Measurements from ENCODE around the gene TIMD4.
"Not testable (repeated sequence)": the region's sequence is repeated elsewhere in the genome, so short reads cannot be mapped to it uniquely, and the experiment has no call there.

TIMD4 gene

DNA sequence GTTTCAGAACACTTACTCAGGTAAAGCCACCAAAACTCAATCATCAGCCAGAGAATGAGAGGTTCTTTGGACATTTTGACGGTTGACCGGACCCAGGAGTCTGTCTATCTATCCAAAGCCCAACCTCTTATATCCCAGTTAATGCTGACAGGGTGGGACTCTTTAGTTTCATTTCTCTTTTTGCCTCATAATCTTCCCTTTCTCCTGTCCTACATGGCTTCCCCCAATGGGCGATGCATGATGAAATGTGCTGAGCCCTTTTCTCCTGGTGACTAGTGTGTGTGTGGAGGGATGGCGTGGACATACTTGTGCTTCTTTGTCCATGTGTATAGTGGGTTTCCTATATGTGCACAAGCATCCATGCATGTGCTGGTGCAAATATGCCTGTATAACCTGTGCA lies at the start of gene TIMD4:
Gene TIMD4, minus strand, starts transcription at position 102 of the 400 bp plus-strand sequence. Its CDS starts 28 bp downstream, at position 74.
- no peak for DNase-seq

GRCh38 chr5:157006262-157006661 lies 43.2 kb upstream of the TIMD4 start:
- no peak for DNase-seq

DNA sequence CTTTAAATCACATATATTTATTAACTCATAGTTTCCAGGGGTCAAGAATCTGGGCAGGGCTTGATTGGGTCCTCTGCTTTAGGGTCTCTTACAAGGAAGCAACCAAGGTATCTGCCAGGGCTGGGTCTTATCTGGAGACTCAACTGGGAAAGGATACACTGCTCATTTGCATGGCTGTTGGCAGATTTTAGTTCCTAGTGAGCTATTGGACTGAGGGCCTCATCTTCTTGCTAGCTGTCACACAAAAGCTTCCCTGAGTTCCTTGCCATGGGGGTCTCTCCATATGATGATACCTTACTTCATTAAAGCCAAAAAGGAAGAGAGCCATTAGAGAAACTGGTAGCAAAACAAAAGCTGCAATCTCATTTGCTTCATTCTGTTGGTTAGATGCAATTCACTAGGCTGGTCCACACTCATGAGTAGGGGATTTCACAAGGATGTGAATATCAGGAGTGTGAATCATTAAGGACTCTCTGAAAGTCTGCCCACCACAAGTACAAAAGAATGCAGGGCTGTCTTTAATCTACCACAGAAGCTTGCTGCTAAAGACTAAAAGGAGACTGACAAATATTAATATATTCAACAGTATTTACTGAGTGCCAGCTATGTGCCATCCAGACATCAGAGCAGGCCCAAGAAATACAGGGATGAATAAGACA lies 42.0 kb upstream of the TIMD4 start:
- DNase-seq, result no peak

GRCh38 chr5:156991714-156992113 lies 28.7 kb upstream of the TIMD4 start:
- no peak for DNase-seq

GRCh38 chr5:156984064-156984463 lies 21.0 kb upstream of the TIMD4 start:
- no peak for DNase-seq

GRCh38 chr5:156981481-156981880 lies 18.5 kb upstream of the TIMD4 start:
- peak in 1 of 2 donors; percentile 6 for DNase-seq

DNA sequence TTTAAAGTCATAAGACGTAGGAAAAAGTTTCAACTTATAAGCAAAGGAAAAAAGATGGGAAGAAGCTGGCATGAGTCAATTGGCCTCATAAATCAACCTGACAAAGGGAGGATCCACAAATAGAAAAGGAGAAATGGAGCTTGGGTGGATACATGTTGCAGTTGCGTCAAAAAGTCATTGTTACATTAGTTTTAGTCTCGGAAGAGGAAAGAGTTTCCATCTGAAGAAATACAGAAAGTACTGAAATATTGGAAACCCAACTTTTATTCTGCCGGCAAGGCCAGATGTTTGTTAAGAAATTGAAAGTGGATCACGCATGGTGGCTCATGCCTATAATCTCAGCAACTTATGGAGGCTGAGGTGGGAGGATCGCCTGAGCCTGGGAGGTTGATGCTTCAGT lies 11.3 kb upstream of the TIMD4 start:
- DNase-seq, result no peak

DNA sequence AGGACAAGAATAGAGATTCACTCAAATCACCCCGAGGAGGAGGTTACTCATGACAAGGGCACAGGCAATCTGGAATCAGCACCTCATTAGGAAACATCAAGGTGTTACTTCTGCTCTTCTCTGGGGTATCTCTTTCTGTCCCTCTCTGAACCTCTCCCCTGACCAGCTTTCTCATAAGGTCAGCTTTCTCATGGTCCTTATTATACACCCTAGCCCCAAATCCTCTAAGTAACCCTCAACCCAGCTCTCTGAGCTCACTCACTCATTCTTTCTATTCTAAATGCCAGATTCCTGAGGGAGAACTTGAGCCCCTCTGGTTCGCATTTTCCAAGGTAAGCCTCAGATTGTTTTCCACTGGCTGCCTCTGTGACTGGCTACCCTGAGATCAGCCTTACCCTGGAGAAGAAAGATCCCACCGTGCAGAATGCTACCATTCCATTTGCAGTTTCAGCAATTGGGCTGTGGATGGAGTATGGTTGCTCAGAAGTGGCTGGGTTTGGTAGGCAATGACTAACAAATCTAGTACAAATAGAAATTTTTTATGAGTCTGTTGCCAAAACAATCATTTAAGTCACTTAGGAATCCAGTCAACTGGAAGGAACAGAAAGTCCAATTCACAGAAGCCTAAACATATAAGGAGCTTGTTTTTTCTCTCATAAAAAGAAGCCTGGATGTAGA lies 9.0 kb upstream of the TIMD4 start:
- no peak for DNase-seq

DNA sequence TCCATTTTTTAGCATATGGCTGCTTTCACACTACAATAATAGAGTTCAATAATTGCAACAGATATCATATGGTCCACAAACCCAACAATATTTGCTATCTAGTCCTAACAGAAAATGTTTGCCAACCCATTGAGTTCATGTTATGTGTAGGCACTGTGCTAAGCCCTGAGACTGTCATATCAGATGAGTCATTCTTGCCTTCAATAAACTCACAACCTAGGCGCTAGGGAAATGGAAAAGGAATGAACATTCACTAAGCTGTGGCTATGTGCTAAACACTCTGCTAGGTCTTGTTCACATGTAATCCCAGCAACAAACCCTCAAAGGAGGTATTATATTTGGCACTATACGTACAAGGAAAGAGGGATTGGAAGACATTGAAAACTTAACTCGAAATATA lies 8.4 kb upstream of the TIMD4 start:
- no peak for DNase-seq

DNA sequence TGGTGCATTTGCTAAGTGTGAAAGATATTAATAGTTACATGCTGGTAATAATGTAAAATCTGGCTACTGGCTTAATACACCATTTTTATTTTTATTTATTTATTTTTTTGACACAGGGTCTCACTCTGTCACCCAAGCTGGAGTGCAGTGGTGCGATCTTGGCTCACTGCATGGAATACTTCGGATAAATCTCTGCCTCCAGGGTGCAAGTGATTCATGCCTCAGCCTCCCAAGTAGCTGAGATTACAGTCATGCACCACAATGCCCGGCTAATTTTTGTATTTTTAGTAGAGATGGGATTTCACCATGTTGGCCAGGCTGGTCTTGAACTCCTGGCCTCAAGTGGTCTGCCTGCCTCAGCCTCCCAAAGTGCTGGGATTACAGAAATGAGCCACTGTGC lies 4.4 kb upstream of the TIMD4 start:
- not testable (repeated sequence) for DNase-seq

DNA sequence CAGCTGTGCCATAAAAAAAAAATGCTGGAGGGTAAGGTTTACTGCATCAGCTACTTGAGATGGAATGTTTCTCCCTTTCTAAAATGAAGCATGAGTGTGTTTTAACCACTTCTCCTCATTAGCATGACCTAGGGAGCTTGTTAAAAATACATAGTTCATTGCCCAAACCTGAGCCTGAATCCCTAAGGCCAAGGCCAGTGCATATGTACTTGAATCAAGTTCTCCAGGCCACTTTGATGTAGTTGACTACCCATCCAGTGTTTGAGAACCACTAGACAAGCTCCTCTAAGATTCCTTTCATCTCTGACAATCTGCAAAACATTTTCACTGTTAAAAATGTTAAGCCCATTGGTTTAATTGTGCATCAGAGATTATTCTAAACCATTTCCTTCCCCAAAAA lies 6.7 kb downstream of the TIMD4 start:
- no peak for DNase-seq

GRCh38 chr5:156951359-156951758 lies 11.7 kb downstream of the TIMD4 start:
- no peak for DNase-seq

DNA sequence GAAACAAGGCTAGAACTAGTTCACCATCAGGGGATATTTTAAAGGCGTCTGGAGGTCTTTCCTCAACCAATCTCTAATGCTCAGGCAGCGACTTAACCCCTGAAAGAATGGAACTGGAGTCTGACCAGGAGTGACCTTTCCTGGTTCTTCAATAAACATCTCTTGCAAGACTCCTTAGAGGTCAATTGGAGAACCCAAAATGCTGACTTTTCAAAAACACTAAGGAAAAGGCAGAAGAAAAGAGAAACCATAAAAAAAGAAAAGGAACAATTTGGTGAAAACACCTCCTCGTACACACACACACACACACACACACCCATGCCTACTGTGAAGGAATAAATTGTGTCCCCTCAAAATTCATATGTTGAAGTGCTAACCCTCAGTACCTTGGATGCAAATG lies 12.3 kb downstream of the TIMD4 start:
- DNase-seq, result no peak

- no peak for DNase-seq
These were observed 13.6 kb downstream of the TIMD4 start for GRCh38 chr5:156949424-156949823.

- no peak for DNase-seq
These were observed 15.1 kb downstream of the TIMD4 start for GRCh38 chr5:156947925-156948324.

GRCh38 chr5:156942064-156942463 lies 21.0 kb downstream of the TIMD4 start:
- no peak for DNase-seq

- DNase-seq, result not testable (repeated sequence)
These were observed 22.6 kb downstream of the TIMD4 start for GRCh38 chr5:156940462-156940861.

- no peak for DNase-seq
These were observed 26.1 kb downstream of the TIMD4 start for GRCh38 chr5:156936972-156937371.

DNA sequence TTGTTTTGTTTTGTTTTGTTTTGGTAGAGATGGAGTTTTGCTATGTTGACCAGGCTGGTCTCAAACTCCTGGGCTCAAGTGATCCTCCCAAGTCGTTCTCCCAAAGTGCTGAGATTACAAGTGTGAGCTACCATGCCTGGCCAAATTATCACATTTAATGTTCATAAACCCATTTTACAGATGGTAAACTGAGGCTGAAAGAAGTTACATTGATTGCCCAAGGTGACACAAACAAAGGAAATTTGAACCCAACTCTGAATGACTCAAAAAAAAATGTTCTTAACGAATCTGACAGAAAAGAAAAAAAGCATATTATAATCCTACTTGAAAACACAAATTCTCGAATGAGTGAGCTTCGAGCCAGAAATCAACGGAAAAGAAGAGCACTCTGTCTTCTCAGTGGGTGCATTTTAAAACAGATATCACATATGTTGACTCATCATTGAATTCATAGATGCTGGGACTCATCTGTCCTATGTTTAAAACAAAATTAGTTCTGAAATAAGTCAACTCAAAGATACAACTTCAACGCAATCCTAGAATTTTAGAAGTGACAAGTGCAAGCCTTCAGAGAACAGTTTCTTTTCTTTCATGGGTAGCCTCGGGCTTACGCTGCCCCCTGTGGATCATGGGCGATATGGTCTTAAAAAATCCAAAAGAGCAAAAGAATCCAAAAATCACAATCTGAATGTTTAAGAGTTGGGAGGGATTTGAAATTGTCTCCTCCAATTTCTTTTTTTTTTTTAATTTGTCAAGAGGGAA lies 28.4 kb downstream of the TIMD4 start:
- DNase-seq, result no peak

DNA sequence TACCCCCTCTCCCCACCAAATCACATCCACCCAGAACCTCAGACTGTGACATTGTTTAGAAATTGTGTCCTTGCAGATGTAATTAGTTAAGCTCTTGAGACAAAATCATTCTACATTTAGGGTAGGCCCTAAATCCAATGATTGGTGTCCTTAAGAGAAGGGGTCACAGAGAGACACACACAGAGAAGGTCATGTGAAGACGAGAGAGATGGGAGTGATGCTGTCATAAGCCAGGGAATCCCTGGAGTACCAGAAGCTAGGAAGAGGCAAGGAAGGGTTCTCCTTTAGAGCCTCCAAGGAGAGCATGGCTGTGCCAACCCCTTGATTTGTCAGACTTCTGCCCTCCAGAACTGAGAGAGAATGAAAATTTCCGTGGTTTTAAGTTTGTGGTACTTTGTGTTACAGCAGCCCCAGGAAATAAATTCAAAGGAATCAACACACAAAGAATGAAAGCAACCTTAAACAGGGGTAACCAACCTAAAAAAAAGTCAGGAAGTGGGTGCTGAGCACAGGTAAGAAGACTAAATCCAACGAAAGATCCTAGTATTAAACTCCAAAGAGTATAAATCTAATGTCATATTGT lies 33.6 kb downstream of the TIMD4 start:
- DNase-seq, result no peak

DNA sequence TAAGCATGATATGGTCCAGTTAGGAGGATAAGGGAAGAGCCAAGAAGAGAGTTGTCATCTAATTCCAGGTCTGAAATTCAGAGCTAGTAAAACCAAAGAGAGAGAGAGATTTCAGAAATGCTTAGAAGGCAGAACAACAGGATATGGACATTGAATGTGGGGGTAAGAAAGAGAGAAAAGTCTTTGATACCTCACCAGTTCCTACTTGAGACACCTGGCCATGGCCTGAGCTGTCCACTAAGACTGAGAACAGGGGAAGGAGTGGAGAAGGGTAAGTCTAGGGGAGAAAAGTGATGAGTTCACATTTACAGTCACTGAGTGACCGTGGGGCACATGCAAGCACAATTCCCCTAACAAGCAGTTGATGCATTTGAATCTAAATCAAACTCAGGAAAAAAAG lies 35.5 kb downstream of the TIMD4 start:
- DNase-seq, result no peak

DNA sequence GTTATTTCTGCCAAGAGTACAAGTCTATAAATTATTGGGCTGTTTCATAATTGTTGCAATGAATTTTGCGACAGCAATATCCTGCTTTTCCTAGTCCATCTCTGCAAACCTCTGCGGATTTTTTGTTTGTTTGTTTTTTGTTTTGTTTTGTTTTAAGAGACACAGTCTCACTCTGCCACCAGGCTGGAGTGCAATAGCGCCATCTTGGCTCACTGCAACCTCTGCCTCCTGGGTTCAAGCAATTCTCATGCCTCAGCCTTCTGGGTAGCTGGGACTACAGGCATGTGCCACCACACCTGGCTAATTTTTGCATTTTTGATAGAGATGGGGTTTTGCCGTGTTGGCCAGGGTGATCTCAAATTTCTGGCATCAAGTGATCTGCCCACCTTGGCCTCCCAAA lies 37.3 kb downstream of the TIMD4 start:
- not testable (repeated sequence) for DNase-seq

DNA sequence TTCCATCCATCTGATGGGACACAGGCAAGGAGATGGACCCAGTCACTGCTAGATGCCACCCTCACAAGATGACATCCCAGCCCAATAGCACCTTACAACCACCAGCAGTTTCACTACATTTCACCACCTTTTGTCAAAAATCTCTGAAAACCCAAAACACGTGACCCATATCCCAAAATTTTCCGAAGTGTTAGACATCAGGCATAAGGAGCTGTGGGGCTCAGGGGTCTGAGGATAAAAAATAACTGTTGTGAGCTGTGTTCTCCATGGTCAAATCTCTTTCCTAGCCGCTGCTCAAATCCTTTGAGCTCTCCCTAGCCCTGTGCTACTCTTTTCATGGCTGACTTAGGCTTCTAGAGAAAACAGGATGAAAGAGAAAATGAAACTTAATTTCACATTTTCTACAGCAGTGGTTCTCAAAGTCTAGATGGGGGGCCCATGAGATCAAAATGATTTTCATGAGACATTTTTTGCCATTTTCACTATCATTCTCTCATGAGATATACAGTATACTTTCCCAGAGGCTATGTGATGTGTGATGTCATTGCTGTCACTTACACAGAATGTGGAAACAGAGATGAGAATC lies 40.7 kb downstream of the TIMD4 start:
- DNase-seq, result no peak
